HEK293 (cell line): Measurements from ENCODE around the gene RBM17.

Experiments
- CTCF ChIA-PET: fragments of 350-600 bp; formaldehyde crosslinking; extraction: SDS; loops from one replicate; lab custom pipeline; 2021; ENCODE audit warnings: antibody characterized with exemption; lab: Yijun Ruan, JAX
- POLR2A ChIA-PET: fragments of 300-600 bp; formaldehyde crosslinking; extraction: SDS; loops from one replicate; lab custom pipeline; 2020; ENCODE audit warnings: antibody characterized with exemption, inconsistent platforms; lab: Yijun Ruan, JAX
- H3K27ac ChIP-seq: fragments of 200-500 bp; sonication (Bioruptor generic); 2 replicates; pipeline ENCODE4 v1.5.1; 2014; ENCODE audit warnings: low read depth, low read length, control low read depth, inconsistent platforms; ENCODE audit errors: extremely low read depth
- H3K36me3 ChIP-seq, 2 experiments: fragments of 200-500 bp in 1 of 2; sonication (Bioruptor generic) in 1 of 2; 1 replicate in 1 of 2; 2 replicates in 1 of 2; pipeline ENCODE4 v1.5.1; 2014 to 2017; ENCODE audit warnings: inconsistent platforms in 2 of 2, low read length in 2 of 2; ENCODE audit not compliant: control insufficient read depth in 2 of 2, insufficient read depth in 1 of 2
- H3K4me1 ChIP-seq: fragments of 200-500 bp; sonication (Bioruptor generic); 2 replicates; pipeline ENCODE4 v1.5.1; 2014; ENCODE audit warnings: mild to moderate bottlenecking, low read length, inconsistent platforms; ENCODE audit not compliant: control insufficient read depth, insufficient read depth
- H3K4me3 ChIP-seq: 2 replicates; pipeline ENCODE4 v1.5.1; 2011; ENCODE audit warnings: low read depth, mild to moderate bottlenecking, control low read depth, low read length, moderate library complexity
- H3K9me3 ChIP-seq: fragments of 200-500 bp; sonication (Bioruptor generic); 2 replicates; pipeline ENCODE4 v1.5.1; 2014; ENCODE audit warnings: low read depth, low read length, inconsistent platforms; ENCODE audit not compliant: control insufficient read depth, insufficient read depth
- ATF2 ChIP-seq: fragments of 450-650 bp; formaldehyde crosslinking; IDR thresholded peaks from 2 replicates; pipeline ENCODE4 v1.5.1; 2016; ENCODE audit warnings: missing biosample characterization, missing genetic modification characterization, low read depth
- GFI1B ChIP-seq: fragments of 450-650 bp; formaldehyde crosslinking; IDR thresholded peaks from 2 replicates; pipeline ENCODE4 v1.5.1; 2016; ENCODE audit warnings: missing biosample characterization, missing genetic modification characterization
- OSR2 ChIP-seq: fragments of 450-650 bp; formaldehyde crosslinking; IDR thresholded peaks from 2 replicates; pipeline ENCODE4 v1.5.1; 2016; ENCODE audit warnings: missing biosample characterization, missing genetic modification characterization
- OVOL3 ChIP-seq: fragments of 450-650 bp; formaldehyde crosslinking; IDR thresholded peaks from 2 replicates; pipeline ENCODE4 v1.5.1; 2016; ENCODE audit warnings: missing biosample characterization, missing genetic modification characterization
- RBAK ChIP-seq: fragments of 450-650 bp; formaldehyde crosslinking; IDR thresholded peaks from 2 replicates; pipeline ENCODE4 v1.5.1; 2016; ENCODE audit warnings: missing biosample characterization, missing genetic modification characterization
- SCRT2 ChIP-seq: fragments of 450-650 bp; formaldehyde crosslinking; IDR thresholded peaks from 2 replicates; pipeline ENCODE4 v1.5.1; 2016; ENCODE audit warnings: missing biosample characterization, missing genetic modification characterization
- TSHZ1 ChIP-seq: fragments of 450-650 bp; formaldehyde crosslinking; IDR thresholded peaks from 2 replicates; pipeline ENCODE4 v1.5.1; 2016; ENCODE audit warnings: missing biosample characterization, missing genetic modification characterization, borderline replicate concordance
- ZBTB10 ChIP-seq: fragments of 450-650 bp; formaldehyde crosslinking; IDR thresholded peaks from 2 replicates; pipeline ENCODE4 v1.5.1; 2016; ENCODE audit warnings: missing biosample characterization, missing genetic modification characterization
- ZFP37 ChIP-seq: fragments of 450-650 bp; formaldehyde crosslinking; IDR thresholded peaks from 2 replicates; pipeline ENCODE4 v1.5.1; 2016; ENCODE audit warnings: missing biosample characterization, missing genetic modification characterization
- ZNF146 ChIP-seq: fragments of 450-650 bp; formaldehyde crosslinking; IDR thresholded peaks from 2 replicates; pipeline ENCODE4 v1.5.1; 2016; ENCODE audit warnings: missing biosample characterization, missing genetic modification characterization
- ZNF148 ChIP-seq: fragments of 450-650 bp; formaldehyde crosslinking; IDR thresholded peaks from 2 replicates; pipeline ENCODE4 v1.5.0; 2017; ENCODE audit warnings: missing biosample characterization, missing genetic modification characterization, borderline replicate concordance
- ZNF16 ChIP-seq: fragments of 450-650 bp; formaldehyde crosslinking; IDR thresholded peaks from 2 replicates; pipeline ENCODE4 v1.5.1; 2016; ENCODE audit warnings: low read depth, missing biosample characterization, missing genetic modification characterization
- ZNF324 ChIP-seq: fragments of 450-650 bp; formaldehyde crosslinking; IDR thresholded peaks from 2 replicates; pipeline ENCODE4 v1.5.1; 2016; ENCODE audit warnings: missing biosample characterization, missing genetic modification characterization
- ZNF350 ChIP-seq: fragments of 450-650 bp; formaldehyde crosslinking; IDR thresholded peaks from 2 replicates; pipeline ENCODE4 v1.5.0; 2017; ENCODE audit warnings: missing biosample characterization, mild to moderate bottlenecking, missing genetic modification characterization
- ZNF423 ChIP-seq: fragments of 450-650 bp; formaldehyde crosslinking; IDR thresholded peaks from 2 replicates; pipeline ENCODE4 v1.5.1; 2016; ENCODE audit warnings: missing biosample characterization, missing genetic modification characterization
- ZNF521 ChIP-seq: fragments of 450-650 bp; formaldehyde crosslinking; IDR thresholded peaks from 2 replicates; pipeline ENCODE4 v1.5.1; 2017; ENCODE audit warnings: missing biosample characterization, mild to moderate bottlenecking, missing genetic modification characterization
- ZNF626 ChIP-seq: fragments of 450-650 bp; sonication (Bioruptor Pico); formaldehyde crosslinking; IDR thresholded peaks from 2 replicates; pipeline ENCODE4 v1.5.1; 2018; ENCODE audit warnings: missing biosample characterization, missing genetic modification characterization, inconsistent platforms
- ZNF677 ChIP-seq: fragments of 450-650 bp; IDR thresholded peaks from 2 replicates; pipeline ENCODE4 v1.5.0; 2018; ENCODE audit warnings: missing biosample characterization, mild to moderate bottlenecking, missing genetic modification characterization, moderate library complexity
- ZNF837 ChIP-seq: fragments of 450-650 bp; formaldehyde crosslinking; IDR thresholded peaks from 2 replicates; pipeline ENCODE4 v1.5.1; 2016; ENCODE audit warnings: missing biosample characterization, missing genetic modification characterization
- TF ChIP-seq, protein P1 (sequence below): fragments of 450-650 bp; formaldehyde crosslinking; IDR thresholded peaks from 2 replicates; pipeline ENCODE4 v1.5.1; 2016; ENCODE audit warnings: missing biosample characterization, missing genetic modification characterization
- TF ChIP-seq, protein P2 (sequence below): fragments of 450-650 bp; formaldehyde crosslinking; IDR thresholded peaks from 2 replicates; pipeline ENCODE4 v1.5.1; 2017; ENCODE audit warnings: missing biosample characterization, missing genetic modification characterization

The RBM17 gene

DNA sequence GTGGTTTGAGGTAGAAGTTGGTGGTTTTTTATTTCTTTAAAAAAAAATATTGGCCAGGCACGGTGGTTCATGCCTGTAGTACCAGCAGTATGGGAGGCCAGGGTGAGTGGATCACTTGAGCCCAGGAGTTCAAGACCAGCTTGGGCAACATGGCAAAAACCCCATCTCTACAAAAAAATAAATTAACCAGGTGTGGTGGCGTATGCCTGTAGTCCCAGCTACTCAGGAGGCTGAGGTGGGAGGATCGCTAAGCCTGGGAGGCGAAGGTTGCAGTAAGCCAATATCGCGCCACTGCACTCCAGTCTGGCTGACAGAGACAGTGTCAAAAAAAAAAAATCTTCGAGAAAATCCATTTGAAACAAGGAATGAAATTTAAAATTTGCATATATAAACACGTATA, 27.8 kb upstream of the RBM17 start:
- Histone ChIP-seq H3K4me1 (no peaks in the 10 kb centered on the region), H3K4me3 (no peak overlapping the region), H3K9me3 (no peaks in the 10 kb centered on the region), H3K36me3 (no peaks in the 10 kb centered on the region), H3K27ac (no peak overlapping the region)
- POLR2A ChIA-PET, result no interaction called here
- TF ChIP-seq TSHZ1 (tag by site-specific recombination) (no peak), SCRT2 (no peak), ATF2 (tag by site-specific recombination) (no peak), ZNF350 (tag by site-specific recombination) (no peak), ZNF677 (no peak), ZNF16 (tag by site-specific recombination) (no peak), ZNF837 (no peak), ZNF423 (tag by site-specific recombination) (no peak), ZNF148 (tag by site-specific recombination) (no peak), ZNF521 (no peak)
- TF ChIP-seq, protein P1, sequence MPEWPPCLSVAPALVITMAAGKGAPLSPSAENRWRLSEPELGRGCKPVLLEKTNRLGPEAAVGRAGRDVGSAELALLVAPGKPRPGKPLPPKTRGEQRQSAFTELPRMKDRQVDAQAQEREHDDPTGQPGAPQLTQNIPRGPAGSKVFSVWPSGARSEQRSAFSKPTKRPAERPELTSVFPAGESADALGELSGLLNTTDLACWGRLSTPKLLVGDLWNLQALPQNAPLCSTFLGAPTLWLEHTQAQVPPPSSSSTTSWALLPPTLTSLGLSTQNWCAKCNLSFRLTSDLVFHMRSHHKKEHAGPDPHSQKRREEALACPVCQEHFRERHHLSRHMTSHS (tag by site-specific recombination), result no peak
- CTCF ChIA-PET, result no interaction called here

DNA sequence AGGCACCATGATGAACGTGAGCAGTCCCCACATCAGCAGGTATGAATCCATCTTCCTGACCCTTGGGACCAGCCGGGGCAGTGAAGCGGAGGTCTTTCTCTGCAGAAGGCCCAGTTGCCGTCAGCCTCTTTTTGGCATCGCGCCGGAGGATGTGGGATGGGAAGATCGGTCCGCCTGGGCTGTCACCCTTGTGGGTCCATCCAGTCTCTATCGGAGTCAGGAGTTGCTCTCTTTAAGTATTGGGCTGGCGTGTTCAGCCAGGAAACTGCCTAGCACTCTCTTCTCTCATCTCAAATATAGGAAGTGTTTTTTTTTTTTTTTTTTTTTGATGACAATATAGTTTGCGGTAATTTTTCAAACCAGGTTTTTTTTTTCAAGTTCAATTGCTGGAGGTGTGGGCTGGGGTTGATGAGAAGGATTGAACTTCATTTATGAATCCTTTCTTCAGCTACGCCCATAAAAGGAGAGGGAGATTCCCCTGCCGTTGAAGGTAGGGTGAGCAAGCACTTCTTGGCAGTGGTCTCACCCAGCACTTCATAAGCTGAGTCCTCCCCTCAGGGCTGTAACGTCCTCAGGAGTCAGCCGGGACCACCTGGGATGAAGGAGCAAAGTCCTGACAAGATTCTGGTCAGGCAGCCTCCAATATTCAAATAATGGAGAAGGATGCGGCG, 26.6 kb upstream of the RBM17 start, which contains the start of gene IL2RA:
TSS of gene IL2RA (minus strand) at position 267 of the 671 bp plus-strand sequence. CDS start at position 51, 216 bp downstream.
- H3K9me3 ChIP-seq, result no peaks in the 10 kb centered on the region
- no peaks in the 10 kb centered on the region for H3K36me3 ChIP-seq
- ChIA-PET CTCF (no interaction called here), POLR2A (no interaction called here)
- H3K4me1 ChIP-seq, result no peaks in the 10 kb centered on the region
- no peak within 1 kb of the TSS for H3K27ac ChIP-seq
- no peak within 1 kb of the TSS for H3K4me3 ChIP-seq
- TF ChIP-seq OVOL3, result no peak
- no peak for TF ChIP-seq RBAK
- no peak for TF ChIP-seq ZNF146 (tag by site-specific recombination)
- no peak for TF ChIP-seq ZBTB10 (tag by site-specific recombination)
- no peak for TF ChIP-seq ZNF626 (tag by site-specific recombination)
- TF ChIP-seq, protein P2, sequence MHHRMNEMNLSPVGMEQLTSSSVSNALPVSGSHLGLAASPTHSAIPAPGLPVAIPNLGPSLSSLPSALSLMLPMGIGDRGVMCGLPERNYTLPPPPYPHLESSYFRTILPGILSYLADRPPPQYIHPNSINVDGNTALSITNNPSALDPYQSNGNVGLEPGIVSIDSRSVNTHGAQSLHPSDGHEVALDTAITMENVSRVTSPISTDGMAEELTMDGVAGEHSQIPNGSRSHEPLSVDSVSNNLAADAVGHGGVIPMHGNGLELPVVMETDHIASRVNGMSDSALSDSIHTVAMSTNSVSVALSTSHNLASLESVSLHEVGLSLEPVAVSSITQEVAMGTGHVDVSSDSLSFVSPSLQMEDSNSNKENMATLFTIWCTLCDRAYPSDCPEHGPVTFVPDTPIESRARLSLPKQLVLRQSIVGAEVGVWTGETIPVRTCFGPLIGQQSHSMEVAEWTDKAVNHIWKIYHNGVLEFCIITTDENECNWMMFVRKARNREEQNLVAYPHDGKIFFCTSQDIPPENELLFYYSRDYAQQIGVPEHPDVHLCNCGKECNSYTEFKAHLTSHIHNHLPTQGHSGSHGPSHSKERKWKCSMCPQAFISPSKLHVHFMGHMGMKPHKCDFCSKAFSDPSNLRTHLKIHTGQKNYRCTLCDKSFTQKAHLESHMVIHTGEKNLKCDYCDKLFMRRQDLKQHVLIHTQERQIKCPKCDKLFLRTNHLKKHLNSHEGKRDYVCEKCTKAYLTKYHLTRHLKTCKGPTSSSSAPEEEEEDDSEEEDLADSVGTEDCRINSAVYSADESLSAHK (tag by site-specific recombination), result no peak
- TF ChIP-seq GFI1B, result no peak
- TF ChIP-seq ZNF324 (tag by site-specific recombination), result no peak
- no peak for TF ChIP-seq OSR2
- TF ChIP-seq ZFP37 (tag by site-specific recombination), result no peak
